ENCODE measurements around the gene CA5A. TPM values are rescaled to one million over a fixed set of nuclear protein-coding genes. Genes with fewer than 3 reads are reported as not detected.

The CA5A gene
- total and polyA plus RNA-seq, 4 donors = 0.63 TPM; not detected in 3

DNA sequence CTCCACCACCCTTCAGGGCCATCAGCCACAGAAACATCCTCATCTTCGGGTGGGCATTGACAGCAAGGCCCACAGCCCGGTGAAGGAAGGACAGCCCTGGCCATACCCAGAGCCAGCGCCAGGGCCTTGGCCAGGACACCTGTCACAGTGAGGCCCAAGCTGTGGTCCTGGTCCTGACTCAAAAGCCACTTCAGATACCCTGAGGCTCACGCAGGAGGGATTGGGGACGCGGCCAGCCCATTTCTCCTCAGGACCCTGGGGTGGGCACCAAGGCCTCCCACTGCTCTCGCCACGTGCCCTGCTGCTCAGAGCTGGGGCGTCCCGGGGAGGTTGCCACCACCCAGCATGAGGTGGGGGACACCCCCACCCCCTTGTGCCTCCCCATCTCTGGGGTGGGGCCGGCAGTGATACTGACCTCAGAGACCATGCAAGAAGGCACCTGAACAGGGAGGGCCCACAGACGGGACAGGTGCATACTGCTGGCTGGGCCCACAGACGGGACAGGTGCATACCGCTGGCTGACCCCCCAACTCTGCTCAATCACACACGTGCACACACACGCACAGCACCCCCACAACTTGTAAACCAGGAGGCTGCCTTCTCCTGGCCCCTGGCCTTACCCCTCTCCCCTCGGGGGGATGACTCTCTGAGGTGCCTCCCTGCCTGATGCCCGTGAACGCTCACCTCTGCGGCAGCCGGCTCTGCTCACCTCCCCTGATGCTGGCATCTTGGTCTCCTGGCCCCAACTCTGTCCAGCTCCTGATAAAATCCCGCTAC lies 81.2 kb downstream of the CA5A start:
- no peaks in the 10 kb centered on the region for H3K36me3 ChIP-seq (ENCODE audit: control insufficient read depth in 1 of 2, insufficient read depth in 2 of 2, low read length in 1 of 2)
- no peak overlapping the region for H3K27ac ChIP-seq (ENCODE audit: low read depth in 1 of 2, low read length in 2 of 2)
- no peaks in the 10 kb centered on the region for H3K9me3 ChIP-seq (ENCODE audit: control insufficient read depth, low read length)
- H3K4me3 ChIP-seq (ENCODE audit: low read length in 2 of 2) = no peak overlapping the region
- no peaks in the 10 kb centered on the region for H3K27me3 ChIP-seq (ENCODE audit: control insufficient read depth in 1 of 2, insufficient read depth in 2 of 2, low read length in 1 of 2)
- 95 to 96% methylated on average over 22 of the region's 22 CpGs for WGBS, 2 donors
- H3K4me1 ChIP-seq (ENCODE audit: control insufficient read depth in 1 of 2, insufficient read depth in 2 of 2, low read length in 2 of 2) = no peaks in the 10 kb centered on the region
- ATAC-seq (ENCODE audit: low FRiP score) = no peak
- no peak for DNase-seq
- intact Hi-C loops (cut with DNase I) = loop anchor here (5.0 kb wide), 1 partner anchor 78 kb away; no protein-coding TSS in a partner anchor

DNA sequence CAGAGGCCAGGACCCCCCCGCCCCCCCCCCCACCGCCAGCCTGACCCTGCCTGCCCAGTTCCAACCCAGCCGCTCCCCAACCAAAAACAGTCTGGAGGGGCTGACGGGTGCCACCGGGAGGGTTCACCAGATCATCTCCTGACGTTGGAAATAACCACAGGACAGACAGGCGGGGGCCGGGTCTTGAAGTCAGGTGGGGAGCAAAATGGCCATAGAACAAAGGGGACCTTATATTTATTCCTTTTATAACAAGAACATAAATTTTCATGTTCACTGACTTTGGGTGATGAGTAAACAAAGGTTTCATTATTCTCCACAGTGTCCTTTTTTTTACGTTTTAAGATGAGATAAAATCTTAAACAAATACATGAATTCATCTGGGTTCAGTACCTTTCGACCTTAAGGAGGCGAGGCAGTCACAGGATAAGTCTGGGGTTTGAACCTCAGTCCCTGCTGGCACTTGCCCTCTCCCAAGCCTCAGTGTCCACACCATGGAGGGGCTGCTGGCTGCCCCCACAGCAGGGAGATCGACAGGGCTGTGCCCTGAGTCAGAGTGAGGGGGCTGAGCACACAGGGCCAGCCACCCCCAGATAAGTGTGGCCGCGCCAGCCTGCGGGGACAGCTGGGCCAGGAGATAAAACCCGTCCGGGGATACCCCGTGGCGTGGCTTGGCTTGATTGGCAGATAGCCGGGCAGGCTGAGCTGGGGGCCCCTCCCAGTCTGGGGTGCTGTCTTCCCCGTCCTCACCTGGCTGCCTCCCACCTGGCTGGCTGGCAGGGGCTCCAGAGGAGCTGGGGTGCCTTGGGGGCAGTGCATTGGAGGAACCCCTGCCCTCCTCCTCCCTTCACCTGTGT lies 82.0 kb downstream of the CA5A start:
- ATAC-seq (ENCODE audit: low FRiP score) = no peak
- 49 to 55% methylated on average over 18 to 21 of the region's 21 CpGs for WGBS, 2 donors

DNA sequence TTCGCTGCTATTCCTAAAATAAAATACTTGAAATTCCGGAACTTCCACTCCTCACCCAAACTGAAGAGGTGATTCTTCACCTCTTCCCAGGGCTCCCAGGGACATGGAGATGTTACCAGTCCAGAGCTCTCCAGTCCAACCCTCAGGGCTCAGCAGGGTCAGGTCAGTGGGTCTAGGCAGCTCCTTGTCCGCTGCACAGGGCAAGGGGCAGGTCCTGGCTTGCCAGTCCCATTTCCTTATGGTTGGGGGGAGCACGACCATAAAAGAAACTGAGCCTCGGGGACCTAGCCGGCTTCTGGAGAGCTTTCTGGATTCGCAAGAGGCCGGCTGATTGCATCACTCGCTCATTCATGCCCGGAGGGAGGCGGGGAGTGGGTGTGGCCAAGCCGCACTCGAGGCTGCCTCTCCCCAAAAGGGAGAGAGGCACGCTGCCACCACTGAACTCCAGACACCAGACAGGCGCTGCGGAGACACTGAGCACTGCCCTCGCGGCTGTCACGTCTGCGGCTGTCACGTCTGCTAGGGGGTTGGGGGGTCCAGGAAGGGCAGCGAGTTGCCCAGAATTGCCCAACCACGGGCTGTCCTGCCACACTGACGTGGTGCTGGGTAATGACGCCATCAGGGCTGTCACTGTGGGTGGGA lies 82.8 kb downstream of the CA5A start:
- intact Hi-C loops (cut with DNase I) = loop anchor here (5.0 kb wide), 1 partner anchor 76 kb away; no protein-coding TSS in a partner anchor
- H3K9me3 ChIP-seq (ENCODE audit: control insufficient read depth, low read length) = no peaks in the 10 kb centered on the region
- DNase-seq (peak; percentile 97), ATAC-seq (ENCODE audit: low FRiP score) (peak; percentile 92)
- no peaks in the 10 kb centered on the region for H3K36me3 ChIP-seq (ENCODE audit: control insufficient read depth in 1 of 2, insufficient read depth in 2 of 2, low read length in 1 of 2)
- peak overlapping the region in 1 of 2 donors; percentile 42 for H3K27ac ChIP-seq (ENCODE audit: low read depth in 1 of 2, low read length in 2 of 2)
- no peaks in the 10 kb centered on the region for H3K4me1 ChIP-seq (ENCODE audit: control insufficient read depth in 1 of 2, insufficient read depth in 2 of 2, low read length in 2 of 2)
- WGBS, 2 donors = 2 to 4% methylated on average over 25 of the region's 25 CpGs
- peak overlapping the region in 1 of 2 donors; percentile 16 for H3K4me3 ChIP-seq (ENCODE audit: low read length in 2 of 2)
- no peaks in the 10 kb centered on the region for H3K27me3 ChIP-seq (ENCODE audit: control insufficient read depth in 1 of 2, insufficient read depth in 2 of 2, low read length in 1 of 2)

More for the DNA sequence above, 82.0 kb downstream of the CA5A start:
- Histone ChIP-seq H3K4me1 (ENCODE audit: control insufficient read depth in 1 of 2, insufficient read depth in 2 of 2, low read length in 2 of 2) (no peaks in the 10 kb centered on the region), H3K36me3 (ENCODE audit: control insufficient read depth in 1 of 2, insufficient read depth in 2 of 2, low read length in 1 of 2) (no peaks in the 10 kb centered on the region), H3K9me3 (ENCODE audit: control insufficient read depth, low read length) (no peaks in the 10 kb centered on the region), H3K4me3 (ENCODE audit: low read length in 2 of 2) (no peak overlapping the region), H3K27ac (ENCODE audit: low read depth in 1 of 2, low read length in 2 of 2) (no peak overlapping the region), H3K27me3 (ENCODE audit: control insufficient read depth in 1 of 2, insufficient read depth in 2 of 2, low read length in 1 of 2) (no peaks in the 10 kb centered on the region)
- no peak for DNase-seq
- intact Hi-C loops (cut with DNase I) = loop anchor here (5.0 kb wide), 1 partner anchor 77 kb away; no protein-coding TSS in a partner anchor

DNA sequence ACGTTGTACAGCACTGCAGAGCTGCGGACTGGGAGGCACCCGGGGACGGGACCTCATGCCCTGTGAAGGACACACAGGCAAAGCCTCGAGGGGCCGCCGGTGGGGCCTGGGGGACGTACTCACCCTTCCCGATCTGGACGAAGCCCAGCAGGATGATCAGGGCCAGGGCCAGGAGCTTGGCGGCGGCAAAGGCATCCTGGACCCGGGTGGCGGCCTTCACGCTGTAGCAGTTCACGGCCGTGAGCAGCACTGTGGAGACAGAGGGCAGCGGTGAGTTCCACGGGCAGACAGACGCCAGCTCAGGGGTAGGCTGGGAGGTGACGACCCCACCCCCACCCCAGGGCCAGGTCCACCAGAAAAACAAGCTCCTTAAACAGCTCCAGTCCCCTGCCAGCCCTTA lies 84.7 kb downstream of the CA5A start:
- Histone ChIP-seq H3K27ac (ENCODE audit: low read depth in 1 of 2, low read length in 2 of 2) (no peak overlapping the region), H3K4me1 (ENCODE audit: control insufficient read depth in 1 of 2, insufficient read depth in 2 of 2, low read length in 2 of 2) (no peaks in the 10 kb centered on the region), H3K27me3 (ENCODE audit: control insufficient read depth in 1 of 2, insufficient read depth in 2 of 2, low read length in 1 of 2) (no peaks in the 10 kb centered on the region), H3K9me3 (ENCODE audit: control insufficient read depth, low read length) (no peaks in the 10 kb centered on the region), H3K4me3 (ENCODE audit: low read length in 2 of 2) (no peak overlapping the region), H3K36me3 (ENCODE audit: control insufficient read depth in 1 of 2, insufficient read depth in 2 of 2, low read length in 1 of 2) (no peaks in the 10 kb centered on the region)
- intact Hi-C loops (cut with DNase I) = loop anchor here (2.0 to 5.0 kb wide), 2 partner anchors 57 to 74 kb away; no protein-coding TSS in a partner anchor
- DNase-seq (no peak), ATAC-seq (ENCODE audit: low FRiP score) (no peak)
- WGBS, 2 donors = 85 to 90% methylated on average over 21 of the region's 21 CpGs

DNA sequence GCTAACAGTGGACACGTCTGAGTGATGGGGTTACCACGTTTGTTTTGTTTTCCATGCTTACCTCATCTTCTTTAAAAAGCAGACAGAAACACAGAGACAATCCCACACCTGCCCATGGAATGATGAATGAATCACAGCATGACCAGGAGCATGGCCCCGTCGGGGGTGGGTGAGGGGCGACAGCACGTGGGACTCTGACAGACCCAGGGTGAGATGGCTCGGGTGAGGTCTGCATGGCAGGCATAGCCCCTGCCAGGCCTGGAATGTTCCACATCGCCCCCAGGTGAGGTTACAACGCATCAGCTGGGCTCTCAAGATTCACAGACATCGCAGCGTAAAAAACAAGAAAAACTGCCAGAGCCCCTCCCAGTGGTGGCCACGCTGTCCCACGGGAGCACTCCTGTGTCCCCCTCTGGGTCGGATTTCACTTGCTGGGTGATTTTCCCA lies 85.2 kb downstream of the CA5A start:
- intact Hi-C loops (cut with DNase I) = loop anchor here (2.0 to 5.0 kb wide), 2 partner anchors 58 to 74 kb away; no protein-coding TSS in a partner anchor
- no peak overlapping the region for H3K4me3 ChIP-seq (ENCODE audit: low read length in 2 of 2)
- H3K4me1 ChIP-seq (ENCODE audit: control insufficient read depth in 1 of 2, insufficient read depth in 2 of 2, low read length in 2 of 2) = no peaks in the 10 kb centered on the region
- ATAC-seq (ENCODE audit: low FRiP score) = no peak
- no peaks in the 10 kb centered on the region for H3K36me3 ChIP-seq (ENCODE audit: control insufficient read depth in 1 of 2, insufficient read depth in 2 of 2, low read length in 1 of 2)
- H3K9me3 ChIP-seq (ENCODE audit: control insufficient read depth, low read length) = no peaks in the 10 kb centered on the region
- no peaks in the 10 kb centered on the region for H3K27me3 ChIP-seq (ENCODE audit: control insufficient read depth in 1 of 2, insufficient read depth in 2 of 2, low read length in 1 of 2)
- 88% methylated on average over 14 of the region's 14 CpGs for WGBS, 2 donors
- H3K27ac ChIP-seq (ENCODE audit: low read depth in 1 of 2, low read length in 2 of 2) = no peak overlapping the region
- DNase-seq = no peak

DNA sequence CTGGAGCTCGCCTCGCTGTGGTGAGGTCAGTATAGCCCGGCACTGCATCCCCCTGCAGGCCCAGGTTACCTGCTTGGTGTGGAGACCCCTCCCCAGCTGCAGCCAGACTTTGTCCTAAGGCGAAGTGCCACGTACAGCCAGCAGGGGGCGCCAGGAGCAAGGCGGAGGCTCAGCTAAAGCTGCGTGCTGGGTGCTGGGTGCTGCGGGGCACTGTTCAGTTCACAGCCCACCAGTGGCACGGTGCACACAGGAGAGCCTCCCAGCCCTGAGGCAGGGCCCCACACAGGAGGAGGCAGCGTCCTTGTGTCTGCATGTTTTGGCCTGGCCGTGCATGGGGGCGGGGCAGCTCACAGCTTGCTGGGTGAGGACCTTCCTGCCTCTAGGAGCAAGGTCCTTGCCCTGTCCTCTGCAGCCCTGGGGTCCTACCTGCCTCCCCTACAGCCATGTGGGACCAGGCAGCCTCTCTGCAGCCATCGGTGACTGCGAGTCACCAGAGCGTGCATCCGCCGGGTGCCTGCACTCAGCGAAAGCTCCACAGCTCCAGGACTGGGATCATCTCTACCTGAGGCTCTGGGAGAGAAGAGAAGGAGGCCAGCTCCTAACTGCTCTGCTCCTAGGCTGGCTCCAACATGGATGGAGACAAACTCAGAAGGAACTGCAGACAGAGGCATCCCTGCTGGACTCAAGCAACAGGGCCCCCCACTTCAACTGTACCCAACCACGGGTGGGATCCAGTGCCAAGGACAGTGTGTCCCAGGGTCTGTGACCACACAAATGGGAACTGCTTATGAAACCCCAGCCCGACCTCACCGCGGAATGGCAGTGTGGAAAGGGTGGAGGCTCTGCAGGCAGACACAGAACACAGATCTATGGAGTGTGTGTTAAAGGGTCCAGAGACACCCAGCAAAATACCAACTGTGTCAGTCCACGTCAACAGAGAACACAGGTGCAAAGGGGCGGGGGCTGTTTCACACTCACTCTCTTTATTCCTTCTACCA lies 86.0 kb downstream of the CA5A start:
- Histone ChIP-seq H3K27me3 (ENCODE audit: control insufficient read depth in 1 of 2, insufficient read depth in 2 of 2, low read length in 1 of 2) (no peaks in the 10 kb centered on the region), H3K27ac (ENCODE audit: low read depth in 1 of 2, low read length in 2 of 2) (no peak overlapping the region), H3K4me1 (ENCODE audit: control insufficient read depth in 1 of 2, insufficient read depth in 2 of 2, low read length in 2 of 2) (no peaks in the 10 kb centered on the region), H3K9me3 (ENCODE audit: control insufficient read depth, low read length) (no peaks in the 10 kb centered on the region), H3K36me3 (ENCODE audit: control insufficient read depth in 1 of 2, insufficient read depth in 2 of 2, low read length in 1 of 2) (no peaks in the 10 kb centered on the region), H3K4me3 (ENCODE audit: low read length in 2 of 2) (no peak overlapping the region)
- ATAC-seq (ENCODE audit: low FRiP score) (no peak), DNase-seq (peak; percentile 71 to 90)
- intact Hi-C loops (cut with DNase I) = loop anchor here (2.0 to 5.0 kb wide), 2 partner anchors 58 to 73 kb away; no protein-coding TSS in a partner anchor
- 54 to 55% methylated on average over 24 to 25 of the region's 25 CpGs for WGBS, 2 donors

DNA sequence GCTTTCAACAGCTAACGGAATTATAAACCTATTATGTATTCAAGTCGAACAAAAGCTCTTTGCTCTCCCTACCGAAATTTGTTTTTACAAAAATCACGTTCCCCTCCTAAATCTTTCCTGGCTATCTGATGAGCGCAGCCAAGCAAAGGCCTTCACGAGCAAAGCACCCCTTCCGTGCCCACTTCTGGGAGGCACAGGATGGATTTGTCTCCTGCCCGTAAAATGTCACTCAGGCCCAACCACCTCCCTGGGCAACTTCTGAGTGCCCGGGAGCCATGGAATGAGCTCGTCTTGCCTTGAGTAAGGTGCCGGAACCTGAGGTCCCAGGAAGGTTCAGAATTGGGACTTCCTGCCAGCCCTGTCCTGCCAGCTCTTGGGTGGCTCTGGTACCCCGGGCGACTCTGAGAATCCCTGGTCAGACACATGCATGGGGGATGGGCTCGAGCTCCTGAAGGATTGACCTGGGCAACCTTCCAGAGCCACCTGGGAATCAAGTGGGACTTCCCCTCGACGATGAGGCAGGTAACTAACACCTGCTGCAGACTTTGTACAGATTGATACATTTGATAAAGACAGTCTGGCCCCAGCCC lies 86.8 kb downstream of the CA5A start:
- H3K4me3 ChIP-seq (ENCODE audit: low read length in 2 of 2) = no peak overlapping the region
- H3K27me3 ChIP-seq (ENCODE audit: control insufficient read depth in 1 of 2, insufficient read depth in 2 of 2, low read length in 1 of 2) = no peaks in the 10 kb centered on the region
- DNase-seq = no peak
- H3K27ac ChIP-seq (ENCODE audit: low read depth in 1 of 2, low read length in 2 of 2) = no peak overlapping the region
- ATAC-seq (ENCODE audit: low FRiP score) = no peak
- H3K4me1 ChIP-seq (ENCODE audit: control insufficient read depth in 1 of 2, insufficient read depth in 2 of 2, low read length in 2 of 2) = no peaks in the 10 kb centered on the region
- H3K36me3 ChIP-seq (ENCODE audit: control insufficient read depth in 1 of 2, insufficient read depth in 2 of 2, low read length in 1 of 2) = no peaks in the 10 kb centered on the region
- H3K9me3 ChIP-seq (ENCODE audit: control insufficient read depth, low read length) = no peaks in the 10 kb centered on the region
- intact Hi-C loops (cut with DNase I) = loop anchor here (2.0 to 5.0 kb wide), 3 partner anchors 58 to 72 kb away; no protein-coding TSS in a partner anchor
- WGBS, 2 donors = 81 to 82% methylated on average over 16 of the region's 16 CpGs
